HG02852 (cell line): ENCODE data around the gene EEA1.
"Not testable (repeated sequence)": the region's sequence is repeated elsewhere in the genome, so short reads cannot be mapped to it uniquely, and the experiment has no call there.

Experiments used
- ATAC-seq: cut with Tn5 transposase; IDR thresholded peaks from one replicate; pipeline ENCODE4 v1.9.1; 2021; ENCODE audit warnings: mild to moderate bottlenecking, moderate library complexity; ENCODE audit not compliant: unreplicated experiment

The EEA1 gene

DNA sequence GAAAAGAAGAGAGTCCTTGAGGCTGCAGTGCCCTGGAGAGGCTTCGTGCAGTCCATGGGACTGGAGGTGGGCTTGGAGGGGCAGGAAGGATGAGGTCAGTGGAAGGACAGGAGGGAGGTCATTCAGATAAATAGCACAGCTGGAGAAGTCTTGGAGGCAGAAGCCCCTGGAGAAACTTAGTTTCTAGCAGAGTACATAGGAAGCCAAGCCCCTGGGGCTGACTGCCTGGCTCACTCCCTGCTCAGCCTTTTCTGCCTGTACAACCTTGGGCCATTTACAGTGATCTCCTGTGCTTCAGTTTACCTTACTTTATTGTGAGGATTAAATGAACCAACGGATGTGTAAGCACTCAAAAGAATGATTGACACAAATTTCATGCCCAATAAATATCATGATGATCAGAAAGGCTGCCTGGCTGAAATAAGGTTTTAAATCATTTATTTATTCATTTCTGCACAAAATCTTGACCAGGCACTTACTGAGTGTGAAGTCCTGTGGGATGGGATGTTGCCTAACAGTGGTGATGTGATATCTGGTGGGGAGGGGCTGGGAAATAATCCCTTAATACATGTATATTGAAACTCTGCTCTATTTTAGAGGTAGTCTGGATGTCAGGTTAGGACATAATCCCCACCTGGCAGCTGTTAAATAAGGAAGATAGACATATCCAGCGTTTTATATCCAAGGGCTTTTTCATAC, 172.0 kb downstream of the EEA1 start:
- ATAC-seq: no peak

DNA sequence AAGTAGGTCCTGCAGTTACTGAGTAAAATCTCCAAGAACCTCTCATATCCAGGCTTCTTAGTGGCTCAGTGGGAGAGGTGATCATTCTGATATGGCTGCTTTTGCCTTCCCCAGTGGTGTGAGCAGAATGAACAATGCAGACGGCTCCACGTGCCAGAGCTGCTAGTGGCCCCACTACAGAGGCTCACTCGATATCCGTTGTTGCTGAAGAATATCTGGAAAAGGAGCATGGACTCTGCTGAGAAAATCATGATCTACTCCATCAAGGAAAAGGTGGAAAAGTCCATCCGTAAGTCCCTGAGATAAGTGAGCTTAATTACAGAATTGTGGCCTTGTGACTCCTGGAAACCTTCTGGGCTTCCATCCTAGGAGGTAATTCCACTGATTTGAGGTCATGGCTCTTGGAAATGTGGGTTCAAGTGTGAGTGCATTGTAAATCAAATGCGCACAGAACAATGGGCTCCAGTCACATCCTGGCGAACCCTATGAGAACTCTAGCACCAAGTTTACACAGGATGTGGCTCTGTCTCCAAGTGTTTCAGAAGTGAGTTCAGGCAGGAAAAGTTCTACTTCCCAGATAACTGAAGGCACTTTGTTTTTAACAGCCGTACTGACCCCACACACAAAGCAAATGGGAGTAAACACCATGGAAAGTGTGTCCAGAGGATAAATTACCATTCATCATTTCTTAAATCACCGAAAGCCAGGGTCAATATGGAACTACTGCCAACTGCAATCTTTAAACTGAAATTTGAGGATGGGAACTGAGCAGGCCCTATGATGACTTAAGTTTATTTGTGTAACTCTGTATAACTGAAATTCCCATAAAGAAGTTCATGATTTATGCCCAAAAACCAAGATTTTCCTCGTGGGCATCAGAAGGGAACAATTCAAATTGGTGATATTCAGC, 174.9 kb downstream of the EEA1 start:
- no peak for ATAC-seq

DNA sequence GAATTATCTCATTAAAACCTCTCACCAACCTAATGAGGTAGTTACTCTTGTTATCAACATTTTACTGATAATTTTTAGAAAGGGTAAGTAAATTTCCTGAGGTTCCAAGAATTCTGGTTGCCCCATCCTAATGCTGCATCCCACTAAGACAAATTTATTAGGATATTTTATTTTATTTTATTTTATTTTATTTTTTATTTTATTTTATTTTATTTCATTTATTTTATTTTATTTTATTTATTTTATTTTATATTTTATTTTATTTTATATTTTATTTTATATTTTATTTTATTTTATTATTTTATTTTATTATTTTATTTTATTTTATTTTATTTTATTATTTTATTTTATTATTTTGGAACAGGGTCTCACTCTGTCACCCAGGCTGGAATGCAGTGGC, 179.4 kb downstream of the EEA1 start:
- ATAC-seq: not testable (repeated sequence)

DNA sequence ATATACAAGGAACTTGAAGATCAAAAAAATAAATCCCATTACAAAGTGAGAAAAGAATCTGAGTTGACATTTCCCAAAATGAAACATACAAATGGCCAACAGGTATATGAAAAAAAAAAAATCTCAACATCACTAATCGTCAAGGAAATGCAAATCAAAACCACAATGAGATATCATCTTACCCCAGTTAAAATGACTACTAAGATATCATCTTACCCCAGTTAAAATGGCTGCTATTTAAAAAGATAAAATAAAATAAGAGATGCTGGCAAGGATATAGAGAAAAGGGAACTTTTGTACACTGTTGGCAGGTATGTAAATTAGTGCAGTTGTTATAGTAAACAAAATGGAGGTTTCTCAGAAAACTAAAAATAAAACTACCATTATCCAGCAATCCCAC, 181.9 kb downstream of the EEA1 start:
- no peak for ATAC-seq

DNA sequence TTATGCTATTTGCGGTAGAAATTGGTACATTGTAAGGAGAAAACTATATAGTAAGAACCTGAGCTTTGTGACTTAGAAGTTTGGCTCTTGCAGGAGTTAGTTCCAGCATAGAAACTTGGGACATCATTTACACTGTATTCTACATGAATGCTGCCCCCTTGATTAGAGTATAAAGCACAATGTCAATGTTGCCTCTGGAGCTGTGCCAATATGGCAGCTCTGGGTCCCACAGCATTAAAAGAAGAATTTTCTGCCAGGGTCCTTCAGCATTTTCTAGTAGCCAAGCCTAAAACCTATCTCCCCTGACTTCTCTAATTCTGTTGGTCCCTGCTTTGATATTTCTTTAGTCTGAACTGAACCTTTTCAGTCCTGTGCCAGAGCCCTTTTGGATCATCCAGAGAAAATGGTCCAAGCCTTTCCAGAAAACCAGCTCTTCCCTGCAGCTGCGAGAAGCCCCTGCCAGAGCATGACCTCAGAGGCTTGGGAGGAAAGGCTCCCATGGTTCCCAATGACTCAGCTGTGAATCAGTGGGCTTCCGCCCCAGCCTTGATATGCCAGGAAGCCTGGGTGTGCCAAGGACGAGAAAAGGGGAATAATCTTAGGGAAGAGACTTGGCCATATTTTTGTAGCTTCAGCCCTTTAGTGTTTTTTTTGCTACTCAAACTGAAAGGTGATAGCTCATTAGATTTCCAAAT, 183.1 kb downstream of the EEA1 start:
- ATAC-seq: no peak

DNA sequence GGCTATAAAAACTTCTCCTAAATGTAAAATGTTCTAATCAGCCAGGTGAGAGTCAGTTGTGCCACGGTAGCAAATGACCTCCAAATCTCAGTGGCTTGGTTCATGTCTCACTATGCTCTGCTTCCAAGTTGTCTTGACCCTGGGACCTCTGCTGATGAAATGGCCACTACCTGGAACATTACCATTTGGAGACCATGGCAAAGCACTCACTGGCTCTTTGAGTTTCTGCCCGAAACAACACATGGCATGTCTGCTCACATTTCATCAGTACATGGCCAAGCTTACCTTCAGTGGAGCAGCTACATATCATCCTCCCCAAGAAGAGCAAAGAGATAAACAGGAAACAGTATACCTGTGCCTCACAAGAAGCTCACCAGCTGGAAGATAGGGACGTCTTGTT, 186.1 kb downstream of the EEA1 start:
- no peak for ATAC-seq

DNA sequence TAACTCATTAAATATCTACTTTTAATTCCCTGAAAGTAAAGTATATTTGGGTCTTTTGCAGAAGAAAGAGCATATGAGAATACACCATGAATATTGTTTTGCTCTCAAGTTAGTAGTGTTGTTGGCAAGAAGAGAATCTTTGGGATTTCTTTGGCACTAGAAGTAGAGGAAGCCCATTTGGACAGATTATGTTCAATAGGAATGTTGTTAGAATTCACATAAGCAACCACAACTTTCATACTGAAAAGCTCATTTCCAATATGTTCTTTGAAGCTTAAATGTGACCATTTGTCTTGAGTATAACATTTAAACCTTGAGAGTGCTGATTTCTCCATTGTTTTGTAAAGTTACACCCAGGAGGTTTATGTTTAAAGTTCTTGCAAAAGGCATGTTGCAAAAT, 188.7 kb downstream of the EEA1 start:
- no peak for ATAC-seq

DNA sequence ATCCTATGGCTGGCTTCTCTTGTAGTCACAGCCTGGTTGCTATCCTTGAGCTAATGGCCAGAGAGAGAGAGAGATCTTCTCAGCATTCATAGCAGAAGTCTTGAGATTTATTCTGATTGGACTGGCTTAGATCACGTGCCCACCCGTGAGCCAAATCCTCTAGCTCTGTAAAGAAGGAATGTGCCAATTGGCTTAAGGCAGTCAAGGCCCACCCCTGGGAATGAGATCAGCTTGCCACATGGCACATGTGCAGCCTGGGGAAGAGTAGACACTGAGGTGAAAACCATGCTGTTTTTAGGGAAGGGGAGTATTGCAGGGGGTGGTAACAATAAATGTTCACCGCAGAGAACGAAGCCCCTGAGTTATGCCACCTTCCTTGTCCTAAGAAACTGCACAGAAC, 190.0 kb downstream of the EEA1 start:
- no peak for ATAC-seq

DNA sequence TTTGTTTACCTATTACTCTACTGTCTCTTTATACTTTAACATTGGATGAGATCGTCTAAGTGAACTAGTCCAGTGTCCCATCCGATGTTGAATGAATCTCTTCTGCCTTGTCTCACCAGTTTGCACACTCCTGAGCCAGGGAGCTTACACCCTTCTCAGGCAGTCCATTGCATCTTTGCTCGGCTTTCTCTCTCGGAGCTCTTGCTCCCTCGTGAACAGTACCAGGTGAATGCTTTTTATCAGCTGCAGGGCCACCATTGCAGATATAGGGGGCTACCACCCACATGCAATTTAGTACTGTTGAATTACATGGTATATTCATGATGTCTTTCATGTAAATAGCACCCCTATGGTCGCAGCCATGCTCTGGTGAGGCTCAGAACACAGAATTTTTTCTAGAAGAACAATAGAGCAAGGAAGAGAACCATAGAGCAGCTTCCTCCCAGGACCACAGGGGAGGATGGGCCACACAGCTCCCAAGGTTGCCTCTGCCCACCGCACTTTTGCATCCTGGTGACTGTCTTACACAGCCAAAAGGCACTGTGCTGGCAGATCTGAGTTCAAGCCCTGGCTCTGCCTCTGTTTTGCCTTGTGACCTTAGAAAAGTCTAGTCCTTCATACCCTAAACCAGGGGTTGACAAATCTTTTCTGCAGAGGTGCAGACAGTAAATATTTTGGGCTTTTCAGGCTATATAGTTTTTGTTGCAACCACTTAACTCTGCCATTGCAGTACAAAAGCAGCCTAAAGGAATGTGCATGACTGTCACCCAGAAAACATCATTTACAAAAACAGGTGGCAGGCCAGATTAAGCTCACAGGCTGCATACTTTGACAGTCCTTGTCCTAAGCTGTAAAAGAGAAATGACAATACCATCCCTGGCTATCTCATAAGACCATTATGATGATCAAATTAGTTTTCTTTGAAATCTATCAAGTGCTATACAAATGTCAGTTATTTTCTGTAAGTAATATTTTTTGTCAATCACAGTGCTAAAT, 190.9 kb downstream of the EEA1 start:
- ATAC-seq: no peak

DNA sequence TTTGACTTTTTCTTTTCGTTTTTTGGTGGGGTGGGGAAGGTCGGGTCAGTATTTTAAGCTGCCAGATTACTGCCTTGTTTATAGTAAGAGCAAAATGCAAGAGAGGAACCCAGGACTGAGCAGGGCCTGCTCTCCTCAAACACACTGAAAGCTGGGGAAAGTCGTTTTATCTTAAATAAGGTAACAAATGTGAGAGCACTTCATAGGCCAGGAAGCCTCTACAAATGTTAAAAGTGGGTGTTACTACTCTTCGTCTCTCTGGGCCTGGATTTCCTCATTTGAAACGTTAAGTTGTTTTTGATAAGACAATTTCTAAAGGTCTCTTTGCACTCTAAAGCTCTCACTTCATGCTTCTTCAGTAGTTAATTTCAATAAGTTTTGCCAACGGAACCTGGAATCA, 192.5 kb downstream of the EEA1 start:
- no peak for ATAC-seq

DNA sequence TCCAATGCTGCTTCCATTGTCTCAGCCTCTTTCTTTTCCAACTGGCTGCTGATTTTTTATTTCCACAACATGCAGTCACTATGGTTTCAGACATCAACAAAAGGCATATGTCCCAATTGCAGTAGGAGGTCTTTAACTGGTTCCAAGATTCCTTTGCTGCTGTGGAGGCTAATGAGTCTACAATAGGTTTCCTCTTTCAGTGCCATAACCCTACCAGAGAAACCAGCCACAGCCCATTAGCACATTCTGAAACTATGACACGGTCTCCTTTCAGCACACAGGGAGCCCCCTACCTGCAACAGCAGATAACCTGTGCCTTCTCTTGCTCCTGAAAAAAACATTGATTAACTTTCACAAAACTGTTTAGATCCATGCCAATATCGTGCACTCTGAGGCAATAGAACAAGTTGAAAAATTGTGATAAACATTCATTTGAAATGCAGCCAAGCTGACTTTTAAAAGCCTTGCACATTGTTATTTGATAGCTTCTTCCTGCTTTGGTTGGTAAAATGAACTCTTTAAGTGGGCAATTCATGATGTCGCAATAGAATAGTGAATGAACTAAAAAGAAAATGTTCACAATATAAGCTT, 193.9 kb downstream of the EEA1 start:
- ATAC-seq: no peak

DNA sequence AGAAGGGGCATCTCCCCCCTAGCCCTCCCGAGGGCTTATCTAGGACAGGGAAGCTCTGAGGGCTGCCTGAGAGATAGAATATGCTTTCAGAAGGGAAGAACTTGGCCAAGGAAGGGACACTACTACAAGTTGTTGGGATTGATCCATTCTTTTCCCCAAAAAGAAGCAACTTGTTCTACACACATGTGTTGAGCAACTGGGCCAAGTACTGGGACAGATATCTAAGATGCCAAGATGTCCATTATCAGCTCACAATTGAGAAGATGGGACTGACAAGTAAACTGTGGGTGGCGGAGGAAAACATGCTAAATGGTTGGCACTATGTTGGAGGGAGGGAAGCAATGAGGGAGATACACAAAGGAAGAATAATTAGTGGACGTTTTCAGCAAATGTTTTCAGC, 195.4 kb downstream of the EEA1 start:
- no peak for ATAC-seq

DNA sequence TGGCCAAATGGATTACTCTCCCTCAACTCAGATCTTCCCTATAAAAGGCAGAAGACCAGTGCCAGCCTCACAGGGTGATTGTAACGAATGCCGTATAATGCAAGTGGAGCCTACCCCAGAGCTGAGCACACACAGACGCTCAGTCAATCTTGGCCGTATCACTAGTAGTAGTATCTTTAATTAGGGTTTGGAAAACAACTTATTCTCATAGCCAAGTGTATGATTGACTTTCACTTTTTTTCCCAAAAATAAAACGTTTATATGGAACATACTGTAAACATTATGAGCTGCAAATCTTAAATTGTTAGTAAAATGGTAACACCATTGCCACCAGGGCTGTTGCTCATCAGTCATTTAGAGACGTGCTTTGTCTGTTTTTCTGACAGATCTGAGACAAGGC, 195.9 kb downstream of the EEA1 start:
- ATAC-seq: no peak

DNA sequence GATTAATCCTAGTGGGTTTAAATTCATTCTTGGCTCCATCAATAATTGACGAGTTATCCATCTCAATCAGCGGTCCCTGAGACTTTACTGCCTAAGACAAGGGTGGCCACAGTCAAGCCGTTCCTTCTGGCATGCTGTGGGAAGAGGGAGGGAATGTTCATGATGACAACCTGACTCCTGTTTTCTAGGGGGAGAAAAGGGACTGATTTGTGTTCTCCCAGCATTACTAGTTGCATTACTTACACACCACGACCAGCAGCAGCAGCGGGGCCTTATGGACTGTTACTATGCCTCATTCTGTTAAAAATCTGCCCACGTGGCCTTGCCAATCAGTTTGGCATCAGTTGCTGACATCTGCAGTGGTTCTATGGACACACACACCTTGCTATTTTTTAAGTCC, 196.4 kb downstream of the EEA1 start:
- no peak for ATAC-seq

DNA sequence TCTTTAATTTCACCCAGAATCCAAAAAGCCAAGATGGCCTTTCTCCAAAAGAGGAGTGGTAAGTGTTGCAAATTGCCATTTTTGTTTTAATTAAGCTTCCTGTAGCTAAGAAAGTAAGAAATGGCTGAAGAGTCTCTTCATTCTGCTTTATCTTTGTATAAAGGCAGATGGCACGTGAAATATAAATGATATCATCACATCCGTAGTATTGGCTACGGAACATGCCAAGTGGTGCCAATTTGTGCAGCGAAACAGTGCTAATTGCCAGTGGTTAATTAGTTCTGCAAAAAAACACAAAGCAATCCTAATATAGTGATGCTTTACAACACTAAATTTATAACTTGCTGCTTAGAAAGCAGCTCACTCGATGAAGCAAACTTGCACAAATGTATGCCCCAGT, 196.9 kb downstream of the EEA1 start:
- ATAC-seq: no peak

DNA sequence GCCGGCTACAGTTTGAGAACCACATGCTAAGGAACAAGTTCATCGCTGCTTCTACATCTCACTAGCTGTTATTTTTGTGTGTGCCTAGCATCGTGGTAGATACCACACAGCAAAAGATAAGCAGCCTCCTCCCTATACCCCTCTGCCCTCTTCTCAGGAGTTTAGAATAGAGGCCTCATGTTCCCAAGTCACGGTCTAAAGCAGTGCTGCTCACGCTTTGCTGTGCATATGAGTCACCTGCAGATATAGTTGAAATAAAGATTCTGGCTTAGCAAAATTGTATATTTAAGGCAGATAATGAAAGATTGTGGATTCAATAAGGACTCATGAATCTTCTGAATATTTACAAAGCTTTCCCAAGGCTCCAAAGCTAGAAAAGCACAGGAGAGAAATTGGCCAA, 198.3 kb downstream of the EEA1 start:
- no peak for ATAC-seq

DNA sequence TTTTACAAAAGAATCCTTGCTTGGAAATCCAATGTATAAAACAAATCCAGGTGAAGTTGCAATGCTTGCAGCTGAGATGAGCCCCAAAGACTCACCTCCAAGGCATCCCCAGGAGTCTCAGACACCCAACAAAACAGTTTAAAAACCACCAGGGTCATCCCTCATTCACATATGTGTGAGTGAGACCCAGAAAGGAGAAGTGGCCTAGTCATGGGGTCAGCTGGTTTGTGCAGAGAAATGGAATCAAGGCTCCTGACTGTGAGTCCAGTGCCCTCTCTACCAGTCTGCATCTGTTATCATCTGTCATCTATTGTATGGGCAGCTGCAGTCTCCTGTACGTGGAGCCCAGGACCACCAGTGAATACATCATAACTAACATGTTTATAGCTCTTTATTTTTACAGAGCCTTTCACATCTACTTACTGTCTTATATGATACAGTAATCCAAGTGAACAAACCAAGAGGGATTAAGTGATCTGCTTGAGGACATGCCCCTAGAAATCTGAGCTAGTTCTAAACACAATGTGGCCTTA, 199.3 kb downstream of the EEA1 start:
- no peak for ATAC-seq

DNA sequence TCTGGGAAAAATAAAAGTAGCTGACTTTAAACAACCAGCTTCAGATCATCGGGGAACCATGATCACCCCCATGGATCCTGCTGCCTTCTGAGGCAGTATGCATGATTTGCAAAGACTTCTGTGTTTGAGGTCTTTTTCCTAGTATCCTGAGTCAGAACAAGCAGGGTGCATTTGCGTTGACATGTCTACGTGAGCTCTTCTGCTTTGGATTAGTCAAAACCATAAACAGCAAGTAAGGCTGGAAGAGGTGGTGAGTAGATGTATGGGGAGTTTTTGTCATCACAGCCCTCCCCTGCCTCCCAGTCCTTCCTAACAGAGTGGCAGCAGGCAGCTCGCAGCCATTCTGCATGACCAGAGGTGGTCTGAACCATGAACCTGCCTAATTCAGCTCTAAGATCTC, 202.2 kb downstream of the EEA1 start:
- no peak for ATAC-seq

DNA sequence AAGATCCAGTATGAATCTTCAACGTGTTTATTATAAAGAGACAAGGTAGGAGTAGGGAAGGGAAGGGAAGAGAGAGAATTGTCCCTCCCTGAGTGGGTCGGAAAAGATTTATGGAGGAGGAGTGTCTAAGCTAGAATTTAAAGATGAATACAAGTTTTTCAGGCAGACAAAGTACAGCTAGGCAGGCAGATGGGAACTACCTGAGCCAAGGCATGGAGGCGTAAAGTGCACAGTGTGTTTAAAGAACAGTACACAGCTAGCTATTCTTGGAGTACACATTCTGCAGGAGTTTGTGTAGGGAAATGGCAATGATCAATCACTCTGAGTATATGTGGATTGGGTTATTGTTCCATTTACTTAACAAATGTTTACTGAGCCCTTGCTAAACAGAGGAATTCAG, 206.2 kb downstream of the EEA1 start:
- no peak for ATAC-seq

DNA sequence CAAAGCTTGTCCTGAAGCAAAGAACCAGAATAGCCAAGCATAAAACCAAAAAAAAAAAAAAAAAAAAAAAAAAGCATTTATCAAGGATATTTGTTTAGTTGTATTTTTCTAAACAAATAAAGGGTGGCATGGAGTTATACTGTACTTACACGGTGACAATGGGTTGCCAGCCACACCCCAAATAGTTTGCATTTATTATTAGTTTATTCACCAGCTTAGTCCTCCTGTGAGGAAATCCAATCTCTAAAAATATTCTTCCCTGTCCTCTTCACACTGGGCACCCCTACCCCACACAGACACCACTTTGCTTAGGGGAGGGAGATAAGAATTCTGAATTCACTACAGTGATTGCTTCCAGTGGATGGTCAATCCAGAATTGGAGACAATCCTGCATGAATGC, 207.4 kb downstream of the EEA1 start:
- no peak for ATAC-seq
